Measurements from ENCODE around the gene GLOD5. TPM values are rescaled to one million over a fixed set of nuclear protein-coding genes. Genes with fewer than 3 reads are reported as not detected.

The GLOD5 gene
- total and polyA plus RNA-seq, 9 of the 15 experiments (the other 6 are each of a cell fraction or from before 2014, with no cell fraction given), result 0.27 to 4.4 (median 2.2) TPM

GRCh38 chrX:48786341-48786800 is 24.8 kb downstream of the GLOD5 start, which contains the start of gene GATA1 (continued):
- TF ChIP-seq ZBTB12 (CRISPR knock-in tag; IDR thresholded peaks at IDR 0.05) (no peak), NFXL1 (CRISPR knock-in tag; IDR thresholded peaks at IDR 0.05) (no peak), AFF1 (IDR thresholded peaks at IDR 0.05; ENCODE audit: low read depth in 1 of 2, partially characterized antibody in 2 of 2) (no peak), U2AF2 (optimal IDR thresholded peaks at IDR 0.05; ENCODE audit: low read depth, low read length) (no peak), ZBED1 (IDR thresholded peaks at IDR 0.05) (no peak), FUS (optimal IDR thresholded peaks at IDR 0.05; ENCODE audit: low read depth, low read length) (no peak), MCM5 (IDR thresholded peaks at IDR 0.05; ENCODE audit: low read depth) (no peak), CBFA2T2 (conservative IDR thresholded peaks at IDR 0.05) (no peak), ZNF263 (CRISPR knock-in tag; IDR thresholded peaks at IDR 0.05; ENCODE audit: borderline replicate concordance) (peak; percentile 95), VEZF1 (CRISPR knock-in tag; IDR thresholded peaks at IDR 0.05) (peak; percentile 75), GABPB1 (CRISPR knock-in tag; IDR thresholded peaks at IDR 0.05) (0 out of 2 replicates have a peak, but pooled peaks have one; percentile 17), POLR2G (IDR thresholded peaks at IDR 0.05; ENCODE audit: low read depth, low read length) (peak; percentile 83), MCM7 (IDR thresholded peaks at IDR 0.05) (no peak), TAF1 (IDR thresholded peaks at IDR 0.05; ENCODE audit: control insufficient read depth, extremely low read depth, insufficient read depth, low read length, severe bottlenecking) (peak; percentile 53), SIN3A (IDR thresholded peaks at IDR 0.05; ENCODE audit: borderline replicate concordance in 2 of 2, control insufficient read depth in 1 of 2, low read depth in 2 of 2, low read length in 2 of 2) (0 out of 4 replicates have a peak, but pooled peaks of 1 of the 2 experiments have one; percentile 9), GTF2E2 (tag; IDR thresholded peaks at IDR 0.05) (no peak), POLR2A (conservative IDR thresholded peaks at IDR 0.05) (peak; percentile 78), NCOA1 (IDR thresholded peaks at IDR 0.05; ENCODE audit: low read depth) (0 out of 2 replicates have a peak, but pooled peaks have one; percentile 12), PHF8 (IDR thresholded peaks at IDR 0.05; ENCODE audit: borderline replicate concordance, low read length) (peak; percentile 39; the same call in 1 of the 2 replicates), TFAP4 (CRISPR knock-in tag; IDR thresholded peaks at IDR 0.05; ENCODE audit: borderline replicate concordance) (peak; percentile 29; the same call in 1 of the 2 replicates)
